Fibroblast of lung (primary cell): ENCODE results near the gene PTGES2.

Source experiments
- EZH2 ChIP-seq: IDR thresholded peaks from 2 replicates; pipeline ENCODE4 v1.5.1; 2012; ENCODE audit warnings: low read length, control low read depth, mild to moderate bottlenecking; ENCODE audit errors: missing control alignments
- TF ChIP-seq, protein P1 (sequence below), 2 donors: IDR thresholded peaks in 1 of 2; conservative IDR thresholded peaks in 1 of 2; 1 replicate in 1 of 2; 2 replicates in 1 of 2; pipeline ENCODE4 v1.5.1; 2011 to 2012; ENCODE audit warnings: low read length in 2 of 2, control low read depth in 1 of 2, inconsistent platforms in 1 of 2, low read depth in 1 of 2, mild to moderate bottlenecking in 1 of 2

- TF ChIP-seq, protein P1, sequence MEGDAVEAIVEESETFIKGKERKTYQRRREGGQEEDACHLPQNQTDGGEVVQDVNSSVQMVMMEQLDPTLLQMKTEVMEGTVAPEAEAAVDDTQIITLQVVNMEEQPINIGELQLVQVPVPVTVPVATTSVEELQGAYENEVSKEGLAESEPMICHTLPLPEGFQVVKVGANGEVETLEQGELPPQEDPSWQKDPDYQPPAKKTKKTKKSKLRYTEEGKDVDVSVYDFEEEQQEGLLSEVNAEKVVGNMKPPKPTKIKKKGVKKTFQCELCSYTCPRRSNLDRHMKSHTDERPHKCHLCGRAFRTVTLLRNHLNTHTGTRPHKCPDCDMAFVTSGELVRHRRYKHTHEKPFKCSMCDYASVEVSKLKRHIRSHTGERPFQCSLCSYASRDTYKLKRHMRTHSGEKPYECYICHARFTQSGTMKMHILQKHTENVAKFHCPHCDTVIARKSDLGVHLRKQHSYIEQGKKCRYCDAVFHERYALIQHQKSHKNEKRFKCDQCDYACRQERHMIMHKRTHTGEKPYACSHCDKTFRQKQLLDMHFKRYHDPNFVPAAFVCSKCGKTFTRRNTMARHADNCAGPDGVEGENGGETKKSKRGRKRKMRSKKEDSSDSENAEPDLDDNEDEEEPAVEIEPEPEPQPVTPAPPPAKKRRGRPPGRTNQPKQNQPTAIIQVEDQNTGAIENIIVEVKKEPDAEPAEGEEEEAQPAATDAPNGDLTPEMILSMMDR (conservative IDR thresholded peaks at IDR 0.05 in 1 of 2, IDR thresholded peaks at IDR 0.05 in 1 of 2; ENCODE audit: low read depth in 1 of 2, low read length in 2 of 2): no peak
- TF ChIP-seq EZH2: no peak
These were observed 33.2 kb downstream of the PTGES2 start for GRCh38 chr9:128094166-128094949.
